BLaER1 (cell line): ENCODE data around the gene PPP2R3C.
"Not testable (repeated sequence)": the region's sequence is repeated elsewhere in the genome, so short reads cannot be mapped to it uniquely, and the experiment has no call there.

ENCODE experiments used
- H3K27ac ChIP-seq: shearing (Covaris generic); formaldehyde crosslinking; 2 replicates; pipeline ENCODE4 v1.8.1; 2022
- H3K27me3 ChIP-seq: shearing (Covaris generic); formaldehyde crosslinking; 2 replicates; pipeline ENCODE4 v1.8.1; 2022
- H3K36me3 ChIP-seq: shearing (Covaris generic); formaldehyde crosslinking; 2 replicates; pipeline ENCODE4 v1.8.1; 2022
- H3K4me1 ChIP-seq: shearing (Covaris generic); formaldehyde crosslinking; 2 replicates; pipeline ENCODE4 v1.8.1; 2022
- H3K4me2 ChIP-seq: shearing (Covaris generic); formaldehyde crosslinking; 2 replicates; pipeline ENCODE4 v1.8.1; 2022
- H3K4me3 ChIP-seq: shearing (Covaris generic); formaldehyde crosslinking; 2 replicates; pipeline ENCODE4 v1.8.1; 2022
- H3K9ac ChIP-seq: shearing (Covaris generic); formaldehyde crosslinking; 2 replicates; pipeline ENCODE4 v1.8.1; 2022
- H3K9me3 ChIP-seq: shearing (Covaris generic); formaldehyde crosslinking; 2 replicates; pipeline ENCODE4 v1.8.1; 2022
- H4K20me1 ChIP-seq: shearing (Covaris generic); formaldehyde crosslinking; 2 replicates; pipeline ENCODE4 v1.8.1; 2022
- Cebpa-rat ChIP-seq: shearing (Covaris generic); IDR thresholded peaks from 2 replicates; pipeline ENCODE4 v1.8.1; 2022

The PPP2R3C gene

DNA sequence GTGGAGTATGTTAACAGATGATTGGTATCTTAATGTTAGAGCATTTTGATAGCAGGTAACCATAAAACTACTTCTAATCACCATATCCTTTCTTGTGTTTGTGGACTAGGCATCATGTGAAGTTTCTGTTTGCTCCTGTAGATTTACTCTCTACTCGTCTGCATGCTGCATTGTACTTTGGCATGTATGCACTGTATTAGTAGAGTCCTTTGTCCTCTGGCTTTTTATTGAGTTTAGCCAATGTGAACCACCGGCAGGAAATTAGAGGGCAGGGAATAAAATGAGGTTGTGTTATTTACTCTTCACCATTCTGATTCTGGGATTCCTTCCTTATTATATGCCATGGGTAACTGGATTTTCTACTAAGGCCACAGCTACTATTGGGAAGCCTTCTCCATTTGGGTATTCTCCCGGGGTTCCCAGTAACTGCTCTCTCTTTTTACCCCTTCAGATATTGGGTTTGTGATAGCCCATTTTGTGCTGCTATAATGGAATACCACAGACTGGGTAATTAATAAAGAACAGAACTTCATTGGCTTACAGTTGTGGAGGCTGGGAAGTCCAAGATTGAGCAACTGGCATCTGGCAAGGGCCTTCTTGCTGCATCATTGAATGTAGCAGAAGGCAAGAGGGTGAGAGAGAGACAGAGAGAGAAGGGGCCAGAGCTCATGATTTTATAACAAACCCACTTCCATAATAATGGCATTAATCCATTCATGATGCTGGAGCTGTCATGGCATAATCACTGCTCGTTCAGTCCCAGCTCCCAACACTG, 53.4 kb downstream of the PPP2R3C start:
- no peak for TF ChIP-seq Cebpa-rat
- peaks cover 20% of the 10 kb centered on the region for H3K36me3 ChIP-seq
- no peaks in the 10 kb centered on the region for H3K9me3 ChIP-seq
- H3K27me3 ChIP-seq = no peaks in the 10 kb centered on the region
- H3K4me1 ChIP-seq = no peaks in the 10 kb centered on the region
- no peak overlapping the region for H3K4me3 ChIP-seq
- H3K9ac ChIP-seq = no peak overlapping the region
- H3K27ac ChIP-seq = no peak overlapping the region
- H4K20me1 ChIP-seq = no peaks in the 10 kb centered on the region
- H3K4me2 ChIP-seq = no peak overlapping the region

DNA sequence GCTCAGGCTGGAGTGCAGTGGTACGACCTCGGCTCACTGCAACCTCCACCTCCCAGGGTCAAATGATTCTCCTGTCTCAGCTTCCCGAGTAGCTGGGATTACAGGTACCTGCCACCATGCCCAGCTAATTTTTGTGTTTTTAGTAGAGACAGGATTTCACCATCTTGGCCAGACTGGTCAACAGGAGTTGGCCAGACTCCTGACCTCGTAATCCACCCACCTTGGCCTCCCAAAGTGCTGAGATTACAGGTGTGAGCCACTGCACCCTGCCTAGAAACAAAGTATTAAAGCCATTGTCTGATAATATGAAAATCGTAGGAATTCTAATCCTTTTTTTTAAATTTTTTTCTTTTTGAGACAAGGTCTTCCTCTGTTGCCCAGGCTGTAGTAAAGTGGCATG, 56.1 kb downstream of the PPP2R3C start:
- H3K4me2 ChIP-seq, H3K4me3 ChIP-seq, H4K20me1 ChIP-seq, H3K27ac ChIP-seq, H3K9me3 ChIP-seq, H3K27me3 ChIP-seq, H3K4me1 ChIP-seq, H3K9ac ChIP-seq: not testable (repeated sequence)
- H3K36me3 ChIP-seq = peaks cover 23% of the 10 kb centered on the region

- not testable (repeated sequence) for H3K4me1 ChIP-seq, H3K27ac ChIP-seq, H3K4me2 ChIP-seq, H3K9ac ChIP-seq, H3K4me3 ChIP-seq, H4K20me1 ChIP-seq, H3K9me3 ChIP-seq, H3K27me3 ChIP-seq
- H3K36me3 ChIP-seq = peaks cover 36% of the 10 kb centered on the region
Observed at GRCh38 chr14:35061113-35061791, 60.5 kb downstream of the PPP2R3C start.

GRCh38 chr14:35052637-35053036, 69.2 kb downstream of the PPP2R3C start:
- TF ChIP-seq Cebpa-rat = no peak
- Histone ChIP-seq H3K9me3 (no peaks in the 10 kb centered on the region), H3K27ac (no peak overlapping the region), H3K4me1 (peaks cover 4% of the 10 kb centered on the region), H3K4me3 (no peak overlapping the region), H3K27me3 (no peaks in the 10 kb centered on the region), H3K36me3 (peaks cover 42% of the 10 kb centered on the region), H3K9ac (no peak overlapping the region), H4K20me1 (no peaks in the 10 kb centered on the region), H3K4me2 (no peak overlapping the region)

GRCh38 chr14:35051796-35052195, 70.0 kb downstream of the PPP2R3C start:
- no peaks in the 10 kb centered on the region for H3K9me3 ChIP-seq
- H3K27me3 ChIP-seq = no peaks in the 10 kb centered on the region
- H3K36me3 ChIP-seq = peaks cover 37% of the 10 kb centered on the region
- no peaks in the 10 kb centered on the region for H4K20me1 ChIP-seq
- H3K9ac ChIP-seq = no peak overlapping the region
- H3K4me3 ChIP-seq = no peak overlapping the region
- H3K4me1 ChIP-seq = peaks cover 12% of the 10 kb centered on the region
- H3K4me2 ChIP-seq = no peak overlapping the region
- TF ChIP-seq Cebpa-rat = no peak
- H3K27ac ChIP-seq = no peak overlapping the region

GRCh38 chr14:35050652-35051051, 71.1 kb downstream of the PPP2R3C start:
- TF ChIP-seq Cebpa-rat = no peak
- Histone ChIP-seq H3K36me3 (peaks cover 30% of the 10 kb centered on the region), H3K9me3 (no peaks in the 10 kb centered on the region), H3K9ac (no peak overlapping the region), H3K4me2 (no peak overlapping the region), H3K27me3 (no peaks in the 10 kb centered on the region), H4K20me1 (no peaks in the 10 kb centered on the region), H3K27ac (no peak overlapping the region), H3K4me3 (no peak overlapping the region), H3K4me1 (peaks cover 13% of the 10 kb centered on the region)

DNA sequence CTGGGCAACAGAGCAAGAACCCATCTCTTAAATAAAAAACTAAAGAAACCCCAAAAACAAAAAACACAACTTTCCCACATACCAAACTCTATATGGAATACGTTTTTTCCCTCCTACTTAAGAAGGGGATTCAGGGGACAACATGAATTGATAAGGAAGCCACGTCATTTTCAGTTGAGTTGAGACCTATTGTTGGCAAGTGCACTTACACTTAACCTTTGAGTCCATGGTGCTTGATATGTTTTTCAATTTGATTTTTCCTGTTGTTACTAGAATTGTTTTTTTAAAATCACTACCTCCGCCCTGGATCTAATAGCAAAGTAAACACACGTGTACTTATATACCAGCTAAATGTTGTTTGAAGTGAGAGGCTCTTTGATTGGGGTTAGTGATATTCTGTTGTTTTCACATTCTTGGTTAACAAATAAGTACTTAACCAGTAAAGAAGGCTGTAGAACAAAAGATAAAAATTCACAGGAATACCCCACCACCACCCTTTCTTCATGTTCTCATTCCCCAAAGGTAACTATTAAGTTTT, 73.7 kb downstream of the PPP2R3C start:
- Histone ChIP-seq H3K4me1 (peaks cover 18% of the 10 kb centered on the region), H3K27ac (no peak overlapping the region), H3K27me3 (no peaks in the 10 kb centered on the region), H3K36me3 (peaks cover 20% of the 10 kb centered on the region; the same call in 1 of the 2 replicates), H3K9ac (no peak overlapping the region), H3K4me2 (no peak overlapping the region), H3K9me3 (no peaks in the 10 kb centered on the region), H4K20me1 (no peaks in the 10 kb centered on the region), H3K4me3 (no peak overlapping the region)
- no peak for TF ChIP-seq Cebpa-rat

DNA sequence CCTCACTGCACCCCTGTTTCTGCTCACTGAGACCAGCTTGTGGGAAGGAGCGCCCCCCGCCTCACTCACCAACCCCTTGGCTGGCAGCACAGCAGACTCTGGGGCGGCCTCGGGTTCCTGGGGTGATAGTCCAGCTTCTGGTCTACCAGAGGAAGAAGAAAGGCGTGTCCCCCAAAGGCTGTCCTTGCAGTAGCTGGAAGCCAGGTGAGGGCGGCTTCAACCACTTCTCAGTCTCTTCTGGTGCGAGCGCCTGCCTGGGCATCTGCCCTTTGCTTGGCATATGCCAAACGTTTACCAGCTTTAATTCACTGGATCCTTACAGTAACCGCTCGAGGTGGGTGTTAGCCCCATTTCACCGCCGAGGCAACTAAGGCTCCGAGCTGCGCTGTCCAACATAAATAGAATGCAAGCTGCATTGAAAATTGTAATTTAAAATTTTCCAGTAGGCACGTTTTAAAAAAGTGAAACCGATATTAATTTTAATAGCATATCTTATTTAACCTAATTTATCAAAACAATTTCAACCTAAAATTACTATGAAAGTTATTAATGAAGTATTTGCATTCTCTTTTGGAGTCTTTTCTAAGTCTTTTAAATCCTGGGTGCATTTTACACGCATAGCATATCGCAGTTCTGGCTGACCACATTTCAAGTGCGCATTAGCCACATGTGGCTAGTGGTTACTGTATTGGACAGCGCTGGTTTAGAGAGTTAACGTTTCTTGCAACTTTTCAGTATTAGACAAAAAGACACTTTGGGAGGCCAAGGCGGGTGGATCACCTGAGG, 74.8 kb downstream of the PPP2R3C start:
- Histone ChIP-seq H3K36me3 (peaks cover 12% of the 10 kb centered on the region; the same call in 1 of the 2 replicates), H3K4me2 (peak overlapping the region; percentile 85), H3K9ac (peak overlapping the region; percentile 82), H3K9me3 (no peaks in the 10 kb centered on the region), H4K20me1 (no peaks in the 10 kb centered on the region), H3K27ac (peak overlapping the region; percentile 73), H3K4me1 (peaks cover 18% of the 10 kb centered on the region), H3K27me3 (no peaks in the 10 kb centered on the region), H3K4me3 (peak overlapping the region; percentile 88)
- no peak for TF ChIP-seq Cebpa-rat

- Histone ChIP-seq H3K9ac (peak within 1 kb of the TSS; percentile 82), H3K4me1 (peaks cover 18% of the 10 kb centered on the region), H3K27ac (peak within 1 kb of the TSS; percentile 73), H3K4me3 (peak within 1 kb of the TSS; percentile 88), H3K4me2 (peak within 1 kb of the TSS; percentile 85), H3K36me3 (peaks cover 8% of the 10 kb centered on the region; the same call in 1 of the 2 replicates), H4K20me1 (no peaks in the 10 kb centered on the region), H3K9me3 (no peaks in the 10 kb centered on the region), H3K27me3 (no peaks in the 10 kb centered on the region)
- no peak for TF ChIP-seq Cebpa-rat
Observed at GRCh38 chr14:35046048-35046750, 75.6 kb downstream of the PPP2R3C start, which contains the start of gene FAM177A1. Gene FAM177A1, plus strand, starts transcription at chr14:35046272. Its CDS starts 192 bp downstream, at chr14:35046464.
